Medulla oblongata (tissue), 1 donor: ENCODE data around the gene SLC1A5.

ENCODE experiments used
- DNase-seq: peaks from one replicate; pipeline ENCODE4 v3.0.0-alpha.2; 2015; ENCODE audit errors: extremely low spot score

The SLC1A5 gene

GRCh38 chr19:46742926-46743480, 45.4 kb downstream of the SLC1A5 start:
- DNase-seq, result no peak

GRCh38 chr19:46741447-46741846, 46.9 kb downstream of the SLC1A5 start:
- DNase-seq, result no peak

DNA sequence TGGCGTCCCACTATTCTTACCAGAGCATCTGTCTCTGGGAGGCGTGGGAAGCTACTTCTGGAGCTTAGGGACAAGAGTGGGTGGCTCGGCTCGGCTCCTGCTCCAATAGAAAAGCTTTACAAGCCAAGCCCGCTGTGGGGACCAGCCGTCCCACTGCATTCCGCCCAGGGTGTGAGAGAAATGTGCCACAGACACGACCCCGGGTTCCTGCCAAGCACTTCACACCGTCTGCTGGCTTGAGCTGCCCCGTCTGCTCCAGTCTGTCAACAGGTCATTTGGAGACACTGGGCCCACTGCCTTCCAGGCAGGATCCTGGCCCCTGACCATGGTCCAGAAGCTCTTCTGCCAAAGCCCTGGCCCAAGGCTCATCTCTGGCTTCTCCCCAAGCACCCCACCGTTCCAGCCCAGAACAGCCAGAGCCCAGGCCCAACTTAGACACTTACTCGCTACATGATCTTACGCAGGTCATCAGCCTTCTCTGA, 49.1 kb downstream of the SLC1A5 start:
- DNase-seq, result peak; percentile 44

GRCh38 chr19:46737761-46738171, 50.6 kb downstream of the SLC1A5 start:
- DNase-seq, result no peak

DNA sequence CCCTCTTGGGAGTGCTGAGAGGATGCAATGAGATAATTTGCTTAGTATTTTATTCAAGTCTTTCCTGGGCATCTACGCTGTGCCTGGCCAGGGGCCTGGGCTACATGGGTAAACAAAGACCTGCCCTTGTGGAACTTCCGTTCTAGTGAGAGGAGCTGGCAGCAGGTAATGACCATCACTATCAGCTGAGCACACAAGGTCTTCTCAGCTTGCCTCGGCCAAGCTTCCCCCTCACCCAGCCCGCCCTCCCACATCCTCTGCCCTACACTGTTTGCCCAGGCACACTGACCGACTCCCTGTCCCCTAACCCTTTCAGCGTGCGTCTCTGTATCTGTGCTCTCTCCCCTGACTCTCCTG, 51.1 kb downstream of the SLC1A5 start:
- no peak for DNase-seq

- no peak for DNase-seq
These were observed 51.7 kb downstream of the SLC1A5 start for GRCh38 chr19:46736531-46737297.

- no peak for DNase-seq
These were observed 54.6 kb downstream of the SLC1A5 start for GRCh38 chr19:46733690-46734292.

GRCh38 chr19:46732966-46733689, 55.3 kb downstream of the SLC1A5 start:
- DNase-seq, result peak; percentile 55

- DNase-seq, result no peak
These were observed 56.0 kb downstream of the SLC1A5 start for GRCh38 chr19:46732172-46732938.

DNA sequence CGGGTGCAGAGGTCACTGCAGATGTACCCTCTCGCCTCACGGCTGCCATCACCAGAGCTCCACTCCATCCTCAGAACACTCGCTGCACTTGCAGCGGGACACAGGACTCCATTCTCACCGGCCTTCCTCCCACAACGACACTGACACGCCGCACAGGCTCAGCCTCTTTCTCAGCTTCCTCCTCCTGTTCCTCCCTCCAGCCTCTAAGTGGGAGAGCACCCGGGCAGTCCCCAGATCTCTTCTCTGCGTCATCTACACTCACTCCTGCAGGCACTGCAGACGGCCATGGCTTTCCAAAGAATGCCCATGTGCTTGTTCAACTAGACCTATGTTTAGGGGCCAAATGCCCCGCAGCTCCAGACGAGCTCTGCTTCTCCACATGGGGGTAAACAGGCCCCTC, 56.8 kb downstream of the SLC1A5 start:
- no peak for DNase-seq

- DNase-seq, result peak; percentile 46
These were observed 57.3 kb downstream of the SLC1A5 start for GRCh38 chr19:46731007-46731501.

- DNase-seq, result no peak
These were observed 57.8 kb downstream of the SLC1A5 start for GRCh38 chr19:46730595-46730994.

DNA sequence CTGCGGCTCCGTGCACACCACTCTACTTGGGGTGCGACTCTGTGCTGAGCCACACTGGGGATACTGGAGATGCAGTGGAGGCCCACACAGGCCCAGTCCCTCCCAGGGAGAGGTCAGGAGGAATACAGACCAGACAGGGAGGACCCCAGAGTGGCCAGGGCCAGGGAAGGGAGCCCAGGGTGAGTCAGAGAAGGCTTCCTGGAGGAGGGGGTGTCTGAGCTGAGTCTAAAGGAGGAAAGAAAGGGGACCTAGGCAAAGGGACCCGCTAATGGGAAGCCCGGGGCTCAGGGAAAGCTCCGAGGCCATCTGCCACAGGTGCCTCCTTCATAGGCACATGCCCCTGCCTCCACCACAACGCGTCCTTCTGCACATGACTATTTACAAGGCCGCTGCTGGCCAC, 58.2 kb downstream of the SLC1A5 start:
- DNase-seq, result no peak

- no peak for DNase-seq
These were observed 58.7 kb downstream of the SLC1A5 start for GRCh38 chr19:46729696-46730095.

DNA sequence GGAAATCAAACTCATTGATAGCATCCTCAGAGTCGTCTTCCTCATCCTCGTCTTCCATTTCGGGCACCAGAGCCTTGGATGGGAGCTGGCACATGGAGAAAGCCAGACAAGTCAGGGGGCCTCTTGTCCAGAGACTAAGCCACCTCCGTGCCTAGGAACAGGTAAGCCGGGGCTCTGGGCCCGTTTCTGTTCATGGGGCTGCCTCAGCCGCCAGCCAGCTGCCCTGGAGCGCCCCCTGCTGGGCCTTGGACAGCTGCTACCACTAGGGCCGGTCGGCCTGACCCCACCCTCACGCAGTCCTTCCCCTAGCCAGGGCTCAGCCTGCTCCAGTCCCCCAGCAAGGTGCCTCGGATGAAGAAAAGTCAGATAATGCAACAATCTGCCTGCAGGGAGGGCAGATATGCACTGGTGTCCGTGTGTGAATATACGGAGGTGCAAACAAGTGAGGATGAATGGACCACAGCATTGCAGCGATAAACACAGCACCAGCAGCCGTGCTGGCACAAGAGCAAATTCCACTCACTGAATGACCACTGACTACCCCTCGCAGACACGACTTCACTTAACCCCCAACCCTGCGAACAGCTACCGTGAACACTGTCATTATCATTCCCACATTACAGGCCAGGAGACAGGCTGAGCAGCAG, 59.6 kb downstream of the SLC1A5 start:
- DNase-seq, result peak; percentile 61

- DNase-seq, result no peak
These were observed 60.2 kb downstream of the SLC1A5 start for GRCh38 chr19:46728208-46728607.

- no peak for DNase-seq
These were observed 60.6 kb downstream of the SLC1A5 start for GRCh38 chr19:46727757-46728156.

DNA sequence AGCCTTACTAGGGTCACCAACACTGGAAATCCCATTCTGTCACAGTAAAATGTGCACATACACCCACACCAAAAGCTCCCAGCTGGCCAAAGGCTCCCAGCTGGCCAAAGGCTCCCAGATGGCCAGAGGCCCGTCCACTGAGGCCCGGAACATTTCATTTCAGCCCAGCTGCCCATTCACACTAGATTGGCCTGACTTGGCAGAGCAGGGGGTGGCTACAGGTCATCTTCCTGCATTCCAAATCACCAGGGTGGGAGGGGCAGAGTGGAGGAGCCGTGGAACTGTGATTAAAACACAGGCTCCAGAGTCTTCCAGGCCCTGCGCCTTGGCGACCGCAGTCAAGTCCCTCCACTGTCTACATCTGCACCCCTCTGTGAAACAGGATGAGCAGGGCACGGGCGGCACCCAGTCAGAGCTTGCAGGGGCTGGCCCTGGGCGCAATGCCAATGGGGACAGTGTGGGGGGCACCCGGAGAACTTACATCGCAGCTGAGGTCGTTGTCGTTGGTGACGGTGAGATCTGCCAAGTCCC, 61.4 kb downstream of the SLC1A5 start:
- no peak for DNase-seq

- DNase-seq, result no peak
These were observed 61.8 kb downstream of the SLC1A5 start for GRCh38 chr19:46726551-46726950.

GRCh38 chr19:46725859-46726393, 62.5 kb downstream of the SLC1A5 start:
- no peak for DNase-seq
